ENCODE data around the gene GUCY1A2. TPM values are rescaled to one million over a fixed set of nuclear protein-coding genes. Genes with fewer than 3 reads are reported as not detected.

GUCY1A2 gene
- total RNA-seq, 2 donors from 2014 or later: 3.7 to 5.3 TPM

DNA sequence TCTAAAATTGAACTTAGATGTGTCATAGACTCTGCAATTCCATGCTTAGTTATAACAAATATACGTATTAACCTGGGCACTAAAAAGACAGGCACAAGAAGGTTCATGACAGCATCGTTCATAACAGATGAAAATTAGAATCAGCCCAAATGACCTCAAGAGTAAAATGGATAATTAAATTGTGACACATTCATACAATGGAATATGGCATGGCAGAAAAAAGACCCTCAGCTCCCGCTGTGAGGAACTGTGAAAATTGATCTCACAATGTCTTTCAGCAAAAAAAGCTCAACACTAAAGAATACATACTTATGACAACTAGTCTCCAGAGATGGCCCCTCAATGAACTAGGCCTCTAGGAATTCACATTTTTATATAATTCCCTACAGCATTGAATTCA, 386.0 kb downstream of the GUCY1A2 start:
- no peak overlapping the region for H3K27ac ChIP-seq (ENCODE audit: low read depth, low read length)
- Mint-ChIP-seq H3K4me3 (no peak overlapping the region), H3K36me3 (ENCODE audit: low read depth) (no peaks in the 10 kb centered on the region), H3K4me1 (no peaks in the 10 kb centered on the region), H3K27me3 (ENCODE audit: insufficient read depth) (no peaks in the 10 kb centered on the region), H3K27ac (no peak overlapping the region), H3K9me3 (peaks cover 10% of the 10 kb centered on the region)
- no peak overlapping the region for H3K4me3 ChIP-seq (ENCODE audit: low read length)
- DNase-seq: no peak
- WGBS, 2 experiments (ENCODE audit: insufficient coverage in 1 of 2, insufficient read length in 1 of 2): 94% methylated on average over 3 of the region's 3 CpGs; no CpG with 5 or more reads in 1 of the 2 experiments
- no peaks in the 10 kb centered on the region for H3K27me3 ChIP-seq (ENCODE audit: control insufficient read depth, insufficient read depth, low read length, poor library complexity, severe bottlenecking)
- H3K9me3 ChIP-seq (ENCODE audit: control insufficient read depth, low read length): peaks cover 11% of the 10 kb centered on the region
- no peaks in the 10 kb centered on the region for H3K4me1 ChIP-seq (ENCODE audit: control insufficient read depth, insufficient read depth, low read length)
- H3K9ac ChIP-seq (ENCODE audit: extremely low read depth, low read length, poor library complexity, severe bottlenecking): no peak overlapping the region
- no peaks in the 10 kb centered on the region for H3K36me3 ChIP-seq (ENCODE audit: control insufficient read depth, insufficient read depth, low read length)
- TF ChIP-seq, protein P1, sequence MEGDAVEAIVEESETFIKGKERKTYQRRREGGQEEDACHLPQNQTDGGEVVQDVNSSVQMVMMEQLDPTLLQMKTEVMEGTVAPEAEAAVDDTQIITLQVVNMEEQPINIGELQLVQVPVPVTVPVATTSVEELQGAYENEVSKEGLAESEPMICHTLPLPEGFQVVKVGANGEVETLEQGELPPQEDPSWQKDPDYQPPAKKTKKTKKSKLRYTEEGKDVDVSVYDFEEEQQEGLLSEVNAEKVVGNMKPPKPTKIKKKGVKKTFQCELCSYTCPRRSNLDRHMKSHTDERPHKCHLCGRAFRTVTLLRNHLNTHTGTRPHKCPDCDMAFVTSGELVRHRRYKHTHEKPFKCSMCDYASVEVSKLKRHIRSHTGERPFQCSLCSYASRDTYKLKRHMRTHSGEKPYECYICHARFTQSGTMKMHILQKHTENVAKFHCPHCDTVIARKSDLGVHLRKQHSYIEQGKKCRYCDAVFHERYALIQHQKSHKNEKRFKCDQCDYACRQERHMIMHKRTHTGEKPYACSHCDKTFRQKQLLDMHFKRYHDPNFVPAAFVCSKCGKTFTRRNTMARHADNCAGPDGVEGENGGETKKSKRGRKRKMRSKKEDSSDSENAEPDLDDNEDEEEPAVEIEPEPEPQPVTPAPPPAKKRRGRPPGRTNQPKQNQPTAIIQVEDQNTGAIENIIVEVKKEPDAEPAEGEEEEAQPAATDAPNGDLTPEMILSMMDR (conservative IDR thresholded peaks at IDR 0.05): no peak

DNA sequence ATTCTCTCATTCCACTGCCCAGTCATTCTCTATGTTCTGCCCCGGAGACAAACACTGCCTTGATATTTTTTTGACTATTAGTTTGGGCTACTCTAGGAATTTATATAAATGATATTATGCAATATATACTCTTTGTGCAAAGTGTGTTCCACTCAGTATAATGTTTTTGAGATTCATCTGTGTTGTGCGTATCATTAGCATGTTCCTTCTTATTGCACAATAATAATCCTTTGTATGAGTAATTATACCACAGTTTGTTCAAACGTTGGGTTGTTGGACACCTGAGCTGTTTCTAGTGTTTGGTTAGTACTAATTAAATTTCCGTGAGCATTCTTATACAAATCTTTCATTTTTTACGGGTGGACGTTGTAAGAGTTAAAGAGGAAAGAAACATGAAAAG, 390.6 kb downstream of the GUCY1A2 start:
- TF ChIP-seq, protein P1 (conservative IDR thresholded peaks at IDR 0.05): no peak
- Histone ChIP-seq H3K4me3 (ENCODE audit: low read length) (no peak overlapping the region), H3K27me3 (ENCODE audit: control insufficient read depth, insufficient read depth, low read length, poor library complexity, severe bottlenecking) (no peaks in the 10 kb centered on the region), H3K36me3 (ENCODE audit: control insufficient read depth, insufficient read depth, low read length) (no peaks in the 10 kb centered on the region), H3K4me1 (ENCODE audit: control insufficient read depth, insufficient read depth, low read length) (no peaks in the 10 kb centered on the region), H3K27ac (ENCODE audit: low read depth, low read length) (no peak overlapping the region), H3K9me3 (ENCODE audit: control insufficient read depth, low read length) (peaks cover 13% of the 10 kb centered on the region), H3K9ac (ENCODE audit: extremely low read depth, low read length, poor library complexity, severe bottlenecking) (no peak overlapping the region)
- no peak overlapping the region for H3K27ac Mint-ChIP-seq
- WGBS, 2 experiments (ENCODE audit: insufficient coverage in 1 of 2, insufficient read length in 1 of 2): 94% methylated on average over 4 of the region's 6 CpGs; no CpG with 5 or more reads in 1 of the 2 experiments
- H3K9me3 Mint-ChIP-seq: peaks cover 13% of the 10 kb centered on the region
- no peak overlapping the region for H3K4me3 Mint-ChIP-seq
- H3K36me3 Mint-ChIP-seq (ENCODE audit: low read depth): no peaks in the 10 kb centered on the region
- no peaks in the 10 kb centered on the region for H3K27me3 Mint-ChIP-seq (ENCODE audit: insufficient read depth)
- no peaks in the 10 kb centered on the region for H3K4me1 Mint-ChIP-seq
- no peak for DNase-seq

- Mint-ChIP-seq H3K4me3 (no peak overlapping the region), H3K27me3 (ENCODE audit: insufficient read depth) (no peaks in the 10 kb centered on the region), H3K4me1 (no peaks in the 10 kb centered on the region), H3K9me3 (peaks cover 13% of the 10 kb centered on the region), H3K36me3 (ENCODE audit: low read depth) (no peaks in the 10 kb centered on the region), H3K27ac (no peak overlapping the region)
- Histone ChIP-seq H3K9ac (ENCODE audit: extremely low read depth, low read length, poor library complexity, severe bottlenecking) (no peak overlapping the region), H3K36me3 (ENCODE audit: control insufficient read depth, insufficient read depth, low read length) (no peaks in the 10 kb centered on the region), H3K4me1 (ENCODE audit: control insufficient read depth, insufficient read depth, low read length) (no peaks in the 10 kb centered on the region), H3K9me3 (ENCODE audit: control insufficient read depth, low read length) (peaks cover 13% of the 10 kb centered on the region), H3K4me3 (ENCODE audit: low read length) (no peak overlapping the region), H3K27me3 (ENCODE audit: control insufficient read depth, insufficient read depth, low read length, poor library complexity, severe bottlenecking) (no peaks in the 10 kb centered on the region), H3K27ac (ENCODE audit: low read depth, low read length) (no peak overlapping the region)
- TF ChIP-seq, protein P1 (conservative IDR thresholded peaks at IDR 0.05): no peak
- no peak for DNase-seq
- 94 to 100% methylated on average over 3 of the region's 3 CpGs for WGBS, 2 experiments (ENCODE audit: insufficient coverage in 1 of 2, insufficient read length in 1 of 2)
Measured at GRCh38 chr11:106625566-106625965, 392.7 kb downstream of the GUCY1A2 start.

Measured in endodermal cell (in vitro differentiated cells).